HG03064 (cell line): ENCODE results near the gene E2F7.

Source experiments
- ATAC-seq: cut with Tn5 transposase; IDR thresholded peaks from one replicate; pipeline ENCODE4 v1.9.1; 2021; ENCODE audit warnings: low read depth; ENCODE audit not compliant: unreplicated experiment

Gene E2F7

GRCh38 chr12:77025782-77026314 lies 39.5 kb downstream of the E2F7 start:
- no peak for ATAC-seq

- ATAC-seq: no peak
Observed at GRCh38 chr12:77023501-77023900, 41.9 kb downstream of the E2F7 start.

- no peak for ATAC-seq
Observed at GRCh38 chr12:77019920-77020319, 45.4 kb downstream of the E2F7 start.

GRCh38 chr12:77016606-77017005 lies 48.8 kb downstream of the E2F7 start:
- no peak for ATAC-seq

- ATAC-seq: no peak
Observed at GRCh38 chr12:77013091-77013490, 52.3 kb downstream of the E2F7 start.

- peak; percentile 81 for ATAC-seq
Observed at GRCh38 chr12:77010691-77011548, 54.4 kb downstream of the E2F7 start.

- no peak for ATAC-seq
Observed at GRCh38 chr12:77007476-77007875, 57.9 kb downstream of the E2F7 start.

GRCh38 chr12:77005611-77006098 lies 59.7 kb downstream of the E2F7 start:
- no peak for ATAC-seq

GRCh38 chr12:77003914-77004313 lies 61.5 kb downstream of the E2F7 start:
- ATAC-seq: no peak

- no peak for ATAC-seq
Observed at GRCh38 chr12:77003246-77003645, 62.1 kb downstream of the E2F7 start.

- no peak for ATAC-seq
Observed at GRCh38 chr12:77002382-77002781, 63.0 kb downstream of the E2F7 start.

- no peak for ATAC-seq
Observed at GRCh38 chr12:77001276-77001675, 64.1 kb downstream of the E2F7 start.

- ATAC-seq: no peak
Observed at GRCh38 chr12:76998908-76999556, 66.3 kb downstream of the E2F7 start.

GRCh38 chr12:76998386-76998785 lies 67.0 kb downstream of the E2F7 start:
- ATAC-seq: no peak

- no peak for ATAC-seq
Observed at GRCh38 chr12:76997011-76997780, 68.2 kb downstream of the E2F7 start.

- no peak for ATAC-seq
Observed at GRCh38 chr12:76990716-76991115, 74.7 kb downstream of the E2F7 start.

- ATAC-seq: no peak
Observed at GRCh38 chr12:76984566-76984965, 80.8 kb downstream of the E2F7 start.

- ATAC-seq: no peak
Observed at GRCh38 chr12:76983420-76983819, 81.9 kb downstream of the E2F7 start.

- no peak for ATAC-seq
Observed at GRCh38 chr12:76980196-76980595, 85.2 kb downstream of the E2F7 start.

- ATAC-seq: no peak
Observed at GRCh38 chr12:76976777-76977382, 88.5 kb downstream of the E2F7 start.
